Measurements from ENCODE around the gene TNFRSF8. TPM values are rescaled to one million over a fixed set of nuclear protein-coding genes. Genes with fewer than 3 reads are reported as not detected.

Gene TNFRSF8
- total RNA-seq, 1 experiment from 2014 or later: not detected

DNA sequence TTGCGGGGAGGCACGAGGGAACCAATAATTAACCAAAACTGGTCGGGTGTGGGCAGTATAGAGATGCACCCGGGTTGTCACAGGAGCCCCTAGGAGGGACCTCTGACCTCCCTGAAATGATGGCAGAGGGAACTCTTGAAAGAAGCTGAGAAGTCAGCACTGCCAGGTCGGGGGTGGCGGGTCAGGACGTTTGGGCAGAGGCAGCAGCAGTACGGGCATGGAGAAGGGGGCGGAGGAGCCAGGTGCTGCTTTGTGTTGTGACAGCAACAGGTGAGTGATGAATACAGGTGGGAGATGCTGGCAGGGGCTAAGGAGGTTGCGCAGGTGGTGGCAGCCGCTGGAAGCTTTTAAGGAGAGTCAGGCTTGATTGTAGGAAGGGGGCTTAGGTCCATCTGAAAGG lies 115.4 kb downstream of the TNFRSF8 start:
- H3K9me3 ChIP-seq (ENCODE audit: low read depth, low read length, poor library complexity, severe bottlenecking): no peaks in the 10 kb centered on the region
- intact Hi-C loops (cut with micrococcal nuclease; ENCODE audit: unreplicated experiment): no loop called here
- peaks cover 7% of the 10 kb centered on the region for H3K4me1 ChIP-seq (ENCODE audit: insufficient read depth, low read length, poor library complexity, severe bottlenecking)
- no peaks in the 10 kb centered on the region for H3K36me3 ChIP-seq (ENCODE audit: insufficient read depth, low read length, poor library complexity, severe bottlenecking)
- no peak overlapping the region for H3K4me3 ChIP-seq (ENCODE audit: low read depth, low read length, poor library complexity, severe bottlenecking)
- ChIA-PET POLR2A (ENCODE audit: low non-redundant PET) (no interaction called here), CTCF (no interaction called here)
- no peak for TF ChIP-seq EZH2 (IDR thresholded peaks at IDR 0.05; ENCODE audit: borderline replicate concordance, low read depth, low read length, poor library complexity, severe bottlenecking)
- TF ChIP-seq, protein P1, sequence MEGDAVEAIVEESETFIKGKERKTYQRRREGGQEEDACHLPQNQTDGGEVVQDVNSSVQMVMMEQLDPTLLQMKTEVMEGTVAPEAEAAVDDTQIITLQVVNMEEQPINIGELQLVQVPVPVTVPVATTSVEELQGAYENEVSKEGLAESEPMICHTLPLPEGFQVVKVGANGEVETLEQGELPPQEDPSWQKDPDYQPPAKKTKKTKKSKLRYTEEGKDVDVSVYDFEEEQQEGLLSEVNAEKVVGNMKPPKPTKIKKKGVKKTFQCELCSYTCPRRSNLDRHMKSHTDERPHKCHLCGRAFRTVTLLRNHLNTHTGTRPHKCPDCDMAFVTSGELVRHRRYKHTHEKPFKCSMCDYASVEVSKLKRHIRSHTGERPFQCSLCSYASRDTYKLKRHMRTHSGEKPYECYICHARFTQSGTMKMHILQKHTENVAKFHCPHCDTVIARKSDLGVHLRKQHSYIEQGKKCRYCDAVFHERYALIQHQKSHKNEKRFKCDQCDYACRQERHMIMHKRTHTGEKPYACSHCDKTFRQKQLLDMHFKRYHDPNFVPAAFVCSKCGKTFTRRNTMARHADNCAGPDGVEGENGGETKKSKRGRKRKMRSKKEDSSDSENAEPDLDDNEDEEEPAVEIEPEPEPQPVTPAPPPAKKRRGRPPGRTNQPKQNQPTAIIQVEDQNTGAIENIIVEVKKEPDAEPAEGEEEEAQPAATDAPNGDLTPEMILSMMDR (conservative IDR thresholded peaks at IDR 0.05; ENCODE audit: low read depth, low read length): no peak
- no peaks in the 10 kb centered on the region for H3K27me3 ChIP-seq (replicated peaks; ENCODE audit: insufficient read depth, low read depth, low read length, poor library complexity)
- no peak for DNase-seq (ENCODE audit: low spot score)
- no peak overlapping the region for H3K27ac ChIP-seq (ENCODE audit: low read depth, low read length, poor library complexity, severe bottlenecking)
- BruUV-seq (replicated peaks): no TSS peak

DNA sequence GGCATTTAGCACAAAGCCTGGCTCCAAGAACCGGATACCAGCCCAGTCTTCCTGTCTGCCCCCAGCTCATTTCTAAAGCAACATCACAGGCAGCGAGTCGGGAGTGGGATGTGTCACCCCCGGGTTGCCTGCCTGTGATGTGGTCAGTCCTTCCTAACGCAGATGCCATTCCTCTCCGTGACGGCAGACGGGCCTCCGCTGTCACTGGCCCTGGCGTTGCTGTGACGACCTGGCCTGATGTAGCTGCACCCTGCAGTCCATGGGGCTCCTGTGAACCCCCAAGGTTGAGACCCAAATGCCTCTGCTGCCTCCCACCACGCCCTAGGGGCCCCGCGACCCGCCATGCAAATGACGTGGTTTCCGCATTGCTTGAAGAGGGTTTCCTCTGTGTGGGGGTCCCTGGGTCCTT lies 116.0 kb downstream of the TNFRSF8 start:
- POLR2A ChIA-PET (ENCODE audit: low non-redundant PET): no interaction called here
- no peak overlapping the region for H3K27ac ChIP-seq (ENCODE audit: low read depth, low read length, poor library complexity, severe bottlenecking)
- no TSS peak for BruUV-seq (replicated peaks)
- DNase-seq (ENCODE audit: low spot score): no peak
- no peaks in the 10 kb centered on the region for H3K9me3 ChIP-seq (ENCODE audit: low read depth, low read length, poor library complexity, severe bottlenecking)
- no peaks in the 10 kb centered on the region for H3K36me3 ChIP-seq (ENCODE audit: insufficient read depth, low read length, poor library complexity, severe bottlenecking)
- TF ChIP-seq, protein P1 (conservative IDR thresholded peaks at IDR 0.05; ENCODE audit: low read depth, low read length): no peak
- no peak for TF ChIP-seq EZH2 (IDR thresholded peaks at IDR 0.05; ENCODE audit: borderline replicate concordance, low read depth, low read length, poor library complexity, severe bottlenecking)
- no peaks in the 10 kb centered on the region for H3K27me3 ChIP-seq (replicated peaks; ENCODE audit: insufficient read depth, low read depth, low read length, poor library complexity)
- H3K4me1 ChIP-seq (ENCODE audit: insufficient read depth, low read length, poor library complexity, severe bottlenecking): peaks cover 7% of the 10 kb centered on the region
- H3K4me3 ChIP-seq (ENCODE audit: low read depth, low read length, poor library complexity, severe bottlenecking): no peak overlapping the region
- intact Hi-C loops (cut with micrococcal nuclease; ENCODE audit: unreplicated experiment): no loop called here
- CTCF ChIA-PET: no interaction called here

DNA sequence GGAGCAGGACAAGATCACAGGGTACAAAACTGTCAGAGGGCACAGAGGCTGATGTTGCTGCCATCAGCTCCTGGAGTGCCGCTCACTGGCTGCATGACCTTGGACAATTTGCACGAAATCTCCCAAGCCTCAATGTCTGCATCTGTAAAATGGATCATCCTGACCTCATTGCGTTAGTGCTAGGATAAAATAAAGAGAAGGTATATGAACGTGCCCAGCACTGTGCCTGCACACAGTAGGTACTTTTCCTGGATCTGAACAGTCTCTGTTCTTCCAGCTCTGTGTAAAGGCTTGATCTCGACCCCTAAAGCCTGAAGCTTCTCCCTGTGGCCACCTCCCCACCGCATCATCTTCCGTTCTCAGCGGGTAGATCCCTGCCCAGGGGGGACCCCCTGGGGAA lies 116.6 kb downstream of the TNFRSF8 start:
- Histone ChIP-seq H3K4me3 (ENCODE audit: low read depth, low read length, poor library complexity, severe bottlenecking) (no peak overlapping the region), H3K27me3 (replicated peaks; ENCODE audit: insufficient read depth, low read depth, low read length, poor library complexity) (no peaks in the 10 kb centered on the region), H3K27ac (ENCODE audit: low read depth, low read length, poor library complexity, severe bottlenecking) (no peak overlapping the region), H3K36me3 (ENCODE audit: insufficient read depth, low read length, poor library complexity, severe bottlenecking) (no peaks in the 10 kb centered on the region), H3K9me3 (ENCODE audit: low read depth, low read length, poor library complexity, severe bottlenecking) (no peaks in the 10 kb centered on the region), H3K4me1 (ENCODE audit: insufficient read depth, low read length, poor library complexity, severe bottlenecking) (peaks cover 7% of the 10 kb centered on the region)
- no TSS peak for BruUV-seq (replicated peaks)
- ChIA-PET POLR2A (ENCODE audit: low non-redundant PET) (no interaction called here), CTCF (no interaction called here)
- TF ChIP-seq EZH2 (IDR thresholded peaks at IDR 0.05; ENCODE audit: borderline replicate concordance, low read depth, low read length, poor library complexity, severe bottlenecking): no peak
- TF ChIP-seq, protein P1 (conservative IDR thresholded peaks at IDR 0.05; ENCODE audit: low read depth, low read length): no peak
- DNase-seq (ENCODE audit: low spot score): no peak
- intact Hi-C loops (cut with micrococcal nuclease; ENCODE audit: unreplicated experiment): no loop called here
